Smooth muscle cell (in vitro differentiated cells): Measurements from ENCODE around the gene PTPRN2. TPM values are rescaled to one million over a fixed set of nuclear protein-coding genes. Genes with fewer than 3 reads are reported as not detected.

ENCODE experiments used
- DNase-seq: peaks from one replicate; lab custom pipeline; 2025; ENCODE audit not compliant: unreplicated experiment; lab: John Stamatoyannopoulos, UW
- H2AFZ ChIP-seq: fragments of 200-600 bp; sonication (generic); 2 replicates; pipeline ENCODE4 v1.6.0; 2016; ENCODE audit warnings: antibody characterized with exemption, low read depth, mild to moderate bottlenecking
- H3F3A ChIP-seq: fragments of 200-600 bp; sonication (generic); 2 replicates; pipeline ENCODE4 v1.6.0; 2017; ENCODE audit warnings: antibody characterized with exemption, low read depth
- H3K27ac ChIP-seq: fragments of 200-600 bp; sonication (generic); 2 replicates; pipeline ENCODE4 v1.5.1; 2016; ENCODE audit warnings: low read depth, mild to moderate bottlenecking
- H3K27me3 ChIP-seq: fragments of 200-600 bp; sonication (generic); 2 replicates; pipeline ENCODE4 v1.6.1; 2016; ENCODE audit warnings: low read depth, mild to moderate bottlenecking
- H3K36me3 ChIP-seq: fragments of 200-600 bp; sonication (generic); 2 replicates; pipeline ENCODE4 v1.5.1; 2016; ENCODE audit warnings: low read depth
- H3K4me1 ChIP-seq: fragments of 200-600 bp; sonication (generic); 2 replicates; pipeline ENCODE4 v1.5.1; 2016; ENCODE audit warnings: low read depth
- H3K4me2 ChIP-seq: fragments of 200-600 bp; sonication (generic); 2 replicates; pipeline ENCODE4 v1.6.0; 2016; ENCODE audit warnings: mild to moderate bottlenecking
- H3K4me3 ChIP-seq: fragments of 200-600 bp; sonication (generic); 2 replicates; pipeline ENCODE4 v1.5.1; 2016; ENCODE audit warnings: mild to moderate bottlenecking
- H3K79me2 ChIP-seq: fragments of 200-600 bp; sonication (generic); 2 replicates; pipeline ENCODE4 v1.6.0; 2016; ENCODE audit warnings: low read depth, mild to moderate bottlenecking
- H3K9ac ChIP-seq: fragments of 200-600 bp; sonication (generic); 2 replicates; pipeline ENCODE4 v1.6.0; 2016; ENCODE audit warnings: low read depth
- H3K9me3 ChIP-seq: fragments of 200-600 bp; sonication (generic); replicated peaks from 2 replicates; pipeline ENCODE4 v1.5.1; 2016; ENCODE audit warnings: low read depth
- H4K20me1 ChIP-seq: fragments of 200-600 bp; sonication (generic); 2 replicates; pipeline ENCODE4 v1.6.0; 2016; ENCODE audit warnings: low read depth
- WGBS: methylation state at CpG from one replicate; pipeline ENCODE4 v1.1.7; 2016; ENCODE audit warnings: low lambda C conversion rate; 5-methylcytosine and 5-hydroxymethylcytosine counted together
- polyA plus RNA-seq: library from polyadenylated mRNA; unstranded; fragments of >200 nt; fragmentation: Nextera tagmentation; extraction: Ambion mirVana; gene quantifications from 2 replicates; pipeline ENCODE4 v1.2.1, GENCODE V29; 2016
- total RNA-seq: library from RNA; depleted of rRNA; stranded (reverse); fragments of >200 nt; gene quantifications from 2 replicates; pipeline ENCODE4 v1.2.3, GENCODE V29; 2014
- TF ChIP-seq, protein P1 (sequence below): fragments of 200-600 bp; sonication (generic); IDR thresholded peaks from 2 replicates; pipeline ENCODE4 v1.5.1; 2017; ENCODE audit warnings: borderline replicate concordance, mild to moderate bottlenecking, antibody characterized with exemption; ENCODE audit not compliant: insufficient read depth, poor library complexity, severe bottlenecking

PTPRN2 gene
- total and polyA plus RNA-seq, 2 experiments from 2014 or later, result 0.09 to 0.87 TPM

DNA sequence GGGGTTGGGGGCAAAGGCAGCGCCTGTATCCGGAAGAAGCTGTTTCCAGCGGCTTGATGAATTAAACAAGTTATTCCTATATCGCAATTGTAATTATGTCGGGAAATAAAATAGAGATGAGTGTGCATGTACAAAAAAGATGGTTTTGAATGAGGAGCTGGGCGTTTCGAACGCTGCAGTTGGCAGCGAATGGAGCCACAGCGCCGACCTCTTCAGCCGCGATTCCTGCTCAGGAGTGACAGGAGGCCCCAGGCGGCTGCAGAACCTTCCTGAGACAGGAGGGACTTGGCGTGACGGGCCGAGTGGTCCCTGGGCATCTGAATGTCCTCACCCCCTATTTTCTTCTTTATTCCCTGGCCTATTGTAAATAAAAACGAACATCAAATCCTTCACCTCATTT lies 1065.9 kb downstream of the PTPRN2 start:
- no peak overlapping the region for H3K4me3 ChIP-seq
- H3K36me3 ChIP-seq, result no peaks in the 10 kb centered on the region
- WGBS, result 90% methylated on average over 18 of the region's 18 CpGs
- H3K27me3 ChIP-seq, result no peaks in the 10 kb centered on the region
- no peak overlapping the region for H2AFZ ChIP-seq
- H3K9me3 ChIP-seq, result no peaks in the 10 kb centered on the region
- no peak overlapping the region for H3K9ac ChIP-seq
- no peak for DNase-seq
- TF ChIP-seq, protein P1, sequence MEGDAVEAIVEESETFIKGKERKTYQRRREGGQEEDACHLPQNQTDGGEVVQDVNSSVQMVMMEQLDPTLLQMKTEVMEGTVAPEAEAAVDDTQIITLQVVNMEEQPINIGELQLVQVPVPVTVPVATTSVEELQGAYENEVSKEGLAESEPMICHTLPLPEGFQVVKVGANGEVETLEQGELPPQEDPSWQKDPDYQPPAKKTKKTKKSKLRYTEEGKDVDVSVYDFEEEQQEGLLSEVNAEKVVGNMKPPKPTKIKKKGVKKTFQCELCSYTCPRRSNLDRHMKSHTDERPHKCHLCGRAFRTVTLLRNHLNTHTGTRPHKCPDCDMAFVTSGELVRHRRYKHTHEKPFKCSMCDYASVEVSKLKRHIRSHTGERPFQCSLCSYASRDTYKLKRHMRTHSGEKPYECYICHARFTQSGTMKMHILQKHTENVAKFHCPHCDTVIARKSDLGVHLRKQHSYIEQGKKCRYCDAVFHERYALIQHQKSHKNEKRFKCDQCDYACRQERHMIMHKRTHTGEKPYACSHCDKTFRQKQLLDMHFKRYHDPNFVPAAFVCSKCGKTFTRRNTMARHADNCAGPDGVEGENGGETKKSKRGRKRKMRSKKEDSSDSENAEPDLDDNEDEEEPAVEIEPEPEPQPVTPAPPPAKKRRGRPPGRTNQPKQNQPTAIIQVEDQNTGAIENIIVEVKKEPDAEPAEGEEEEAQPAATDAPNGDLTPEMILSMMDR, result no peak
- no peaks in the 10 kb centered on the region for H3K79me2 ChIP-seq
- no peak overlapping the region for H3K4me2 ChIP-seq
- no peaks in the 10 kb centered on the region for H3K4me1 ChIP-seq
- H3F3A ChIP-seq, result no peaks in the 10 kb centered on the region
- H4K20me1 ChIP-seq, result no peaks in the 10 kb centered on the region
- H3K27ac ChIP-seq, result no peak overlapping the region

DNA sequence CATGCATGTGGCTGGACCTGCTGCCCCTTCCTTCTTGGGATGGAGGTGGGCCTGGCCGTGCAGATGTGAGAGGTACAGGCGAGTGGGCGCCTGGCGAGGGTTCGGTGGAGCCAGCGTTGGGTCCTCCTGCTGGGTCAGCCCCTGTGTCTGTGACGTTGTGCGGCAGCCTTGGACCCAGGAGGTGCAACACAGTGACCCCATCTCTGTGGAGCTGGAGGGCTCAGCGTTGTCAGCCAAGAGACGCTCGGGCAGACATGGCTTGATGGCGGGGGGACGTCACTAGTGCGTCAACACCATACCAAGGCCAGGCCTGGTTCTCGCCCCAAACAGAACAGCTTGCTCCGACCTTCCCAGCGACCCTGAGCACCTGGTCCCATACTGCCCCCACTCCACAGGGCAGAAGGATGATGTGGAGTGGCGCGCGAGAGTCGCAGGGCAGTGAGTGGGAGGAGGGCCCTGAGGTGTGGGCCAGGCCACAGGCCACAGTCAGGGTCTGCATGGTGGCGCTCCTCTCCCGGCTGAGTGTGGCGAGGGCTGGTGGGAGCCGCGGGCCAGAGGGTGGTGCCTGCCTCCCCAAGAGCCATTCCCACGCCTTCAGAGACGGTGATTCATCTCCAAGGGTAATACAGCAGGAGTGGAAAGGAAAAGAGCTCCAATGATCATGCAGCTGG lies 1066.4 kb downstream of the PTPRN2 start:
- H3K79me2 ChIP-seq, result no peaks in the 10 kb centered on the region
- no peak for DNase-seq
- H3F3A ChIP-seq, result no peaks in the 10 kb centered on the region
- no peaks in the 10 kb centered on the region for H4K20me1 ChIP-seq
- no peak overlapping the region for H3K9ac ChIP-seq
- TF ChIP-seq, protein P1, result no peak
- H3K4me2 ChIP-seq, result no peak overlapping the region
- no peak overlapping the region for H3K27ac ChIP-seq
- 92% methylated on average over 27 of the region's 28 CpGs for WGBS
- H3K27me3 ChIP-seq, result no peaks in the 10 kb centered on the region
- H3K4me1 ChIP-seq, result no peaks in the 10 kb centered on the region
- no peaks in the 10 kb centered on the region for H3K36me3 ChIP-seq
- no peak overlapping the region for H2AFZ ChIP-seq
- no peak overlapping the region for H3K4me3 ChIP-seq
- H3K9me3 ChIP-seq, result no peaks in the 10 kb centered on the region

DNA sequence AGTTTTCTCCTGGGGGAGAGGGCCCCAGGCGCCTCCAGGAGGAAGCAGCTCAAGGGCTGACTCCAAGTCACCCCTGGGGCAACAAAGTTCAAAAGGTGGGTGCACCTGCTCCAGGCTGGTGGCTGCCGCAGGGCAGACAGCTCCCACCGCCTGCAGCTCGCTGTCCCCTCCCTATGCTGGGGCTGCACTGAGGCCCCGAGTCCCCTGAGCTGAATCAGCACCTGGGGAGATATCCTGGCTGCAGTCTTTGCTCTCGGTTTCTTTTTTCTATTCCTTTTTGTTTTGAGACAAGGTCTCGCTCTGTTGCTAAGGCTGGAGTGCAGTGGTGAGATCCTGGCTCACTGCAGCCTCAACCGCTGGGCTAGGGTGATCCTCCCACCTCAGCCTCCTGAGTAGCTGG lies 1067.4 kb downstream of the PTPRN2 start:
- WGBS, result 91% methylated on average over 7 of the region's 8 CpGs
- H3K27me3 ChIP-seq, result no peaks in the 10 kb centered on the region
- H3K4me2 ChIP-seq, result no peak overlapping the region
- H3K9ac ChIP-seq, result no peak overlapping the region
- DNase-seq, result no peak
- TF ChIP-seq, protein P1, result no peak
- no peaks in the 10 kb centered on the region for H3K36me3 ChIP-seq
- no peak overlapping the region for H2AFZ ChIP-seq
- no peaks in the 10 kb centered on the region for H3F3A ChIP-seq
- H4K20me1 ChIP-seq, result no peaks in the 10 kb centered on the region
- no peaks in the 10 kb centered on the region for H3K79me2 ChIP-seq
- no peaks in the 10 kb centered on the region for H3K4me1 ChIP-seq
- H3K9me3 ChIP-seq, result no peaks in the 10 kb centered on the region
- no peak overlapping the region for H3K4me3 ChIP-seq
- no peak overlapping the region for H3K27ac ChIP-seq

GRCh38 chr7:157519798-157520244 lies 1067.8 kb downstream of the PTPRN2 start:
- H2AFZ ChIP-seq, result no peak overlapping the region
- H3K27ac ChIP-seq, result no peak overlapping the region
- 87% methylated on average over 16 of the region's 16 CpGs for WGBS
- H3F3A ChIP-seq, result no peaks in the 10 kb centered on the region
- no peaks in the 10 kb centered on the region for H3K9me3 ChIP-seq
- no peak overlapping the region for H3K4me2 ChIP-seq
- TF ChIP-seq, protein P1, result no peak
- no peaks in the 10 kb centered on the region for H3K36me3 ChIP-seq
- H4K20me1 ChIP-seq, result no peaks in the 10 kb centered on the region
- H3K4me3 ChIP-seq, result no peak overlapping the region
- DNase-seq, result no peak
- H3K27me3 ChIP-seq, result no peaks in the 10 kb centered on the region
- no peak overlapping the region for H3K9ac ChIP-seq
- H3K79me2 ChIP-seq, result no peaks in the 10 kb centered on the region
- H3K4me1 ChIP-seq, result no peaks in the 10 kb centered on the region
